Glutamatergic neuron (in vitro differentiated cells): Measurements from ENCODE around the gene VPS13A. TPM values are rescaled to one million over a fixed set of nuclear protein-coding genes. Genes with fewer than 3 reads are reported as not detected.
A peak's percentile ranks its signal among the peaks of the same experiment; 100 is the strongest.

Source experiments
- DNase-seq: peaks from one replicate; pipeline ENCODE4 v3.0.0; 2022
- H3K27ac Mint-ChIP-seq: one replicate; pipeline ENCODE4 v1.8.0; 2020; ENCODE audit warnings: mild to moderate bottlenecking, mixed read lengths, inconsistent platforms; ENCODE audit not compliant: unreplicated experiment
- H3K27me3 Mint-ChIP-seq: one replicate; pipeline ENCODE4 v1.8.0; 2020; ENCODE audit warnings: mild to moderate bottlenecking, moderate library complexity, mixed read lengths, inconsistent platforms; ENCODE audit not compliant: unreplicated experiment
- H3K36me3 Mint-ChIP-seq: one replicate; pipeline ENCODE4 v1.8.0; 2020; ENCODE audit warnings: mild to moderate bottlenecking, mixed read lengths, inconsistent platforms; ENCODE audit not compliant: unreplicated experiment
- H3K4me1 Mint-ChIP-seq: one replicate; pipeline ENCODE4 v1.8.0; 2020; ENCODE audit warnings: mild to moderate bottlenecking, low read depth, mixed read lengths, inconsistent platforms; ENCODE audit not compliant: unreplicated experiment
- H3K4me3 Mint-ChIP-seq: one replicate; pipeline ENCODE4 v1.8.0; 2020; ENCODE audit warnings: mild to moderate bottlenecking, mixed read lengths, inconsistent platforms; ENCODE audit not compliant: unreplicated experiment
- H3K9me3 Mint-ChIP-seq: one replicate; pipeline ENCODE4 v1.8.0; 2020; ENCODE audit warnings: mild to moderate bottlenecking, moderate library complexity, mixed read lengths, inconsistent platforms; ENCODE audit not compliant: unreplicated experiment
- total RNA-seq: library from RNA; stranded (reverse); fragmentation: NEBNext Ultra II Directional; extraction: Animal tissue kit (Norgen Biotek cat#: 25700); gene quantifications from one replicate; pipeline ENCODE4 v1.2.1, GENCODE V29; 2021; ENCODE audit not compliant: unreplicated experiment
- TF ChIP-seq, protein P1 (sequence below): fragments of 200-600 bp; sonication (generic); IDR thresholded peaks from one replicate; pipeline ENCODE4 v1.5.0; 2021; ENCODE audit not compliant: partially characterized antibody, unreplicated experiment

VPS13A gene
- total RNA-seq, 1 donor from 2014 or later, result 43.2 TPM

DNA sequence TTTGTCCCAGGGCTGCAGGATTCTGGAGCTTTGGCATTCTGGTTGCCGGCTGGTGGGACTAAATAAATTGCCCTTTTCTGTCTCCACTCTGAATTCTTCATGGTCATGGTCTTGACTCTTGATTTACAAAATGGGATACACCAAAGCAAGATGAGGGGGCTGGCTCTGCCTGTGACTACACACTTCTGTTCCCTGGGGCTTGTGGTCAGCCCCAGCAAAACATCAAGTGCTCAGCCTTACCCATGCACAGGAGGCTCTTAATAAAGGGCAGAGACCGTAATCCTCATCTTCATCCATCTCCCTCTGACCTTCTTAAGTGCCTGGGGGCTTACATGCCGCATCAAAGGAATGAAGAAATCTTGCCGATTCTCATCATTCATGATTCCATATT, 272.7 kb downstream of the VPS13A start:
- TF ChIP-seq, protein P1, sequence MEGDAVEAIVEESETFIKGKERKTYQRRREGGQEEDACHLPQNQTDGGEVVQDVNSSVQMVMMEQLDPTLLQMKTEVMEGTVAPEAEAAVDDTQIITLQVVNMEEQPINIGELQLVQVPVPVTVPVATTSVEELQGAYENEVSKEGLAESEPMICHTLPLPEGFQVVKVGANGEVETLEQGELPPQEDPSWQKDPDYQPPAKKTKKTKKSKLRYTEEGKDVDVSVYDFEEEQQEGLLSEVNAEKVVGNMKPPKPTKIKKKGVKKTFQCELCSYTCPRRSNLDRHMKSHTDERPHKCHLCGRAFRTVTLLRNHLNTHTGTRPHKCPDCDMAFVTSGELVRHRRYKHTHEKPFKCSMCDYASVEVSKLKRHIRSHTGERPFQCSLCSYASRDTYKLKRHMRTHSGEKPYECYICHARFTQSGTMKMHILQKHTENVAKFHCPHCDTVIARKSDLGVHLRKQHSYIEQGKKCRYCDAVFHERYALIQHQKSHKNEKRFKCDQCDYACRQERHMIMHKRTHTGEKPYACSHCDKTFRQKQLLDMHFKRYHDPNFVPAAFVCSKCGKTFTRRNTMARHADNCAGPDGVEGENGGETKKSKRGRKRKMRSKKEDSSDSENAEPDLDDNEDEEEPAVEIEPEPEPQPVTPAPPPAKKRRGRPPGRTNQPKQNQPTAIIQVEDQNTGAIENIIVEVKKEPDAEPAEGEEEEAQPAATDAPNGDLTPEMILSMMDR, result no peak
- DNase-seq, result no peak
- Mint-ChIP-seq H3K27ac (no peak overlapping the region), H3K9me3 (no peaks in the 10 kb centered on the region), H3K4me1 (no peaks in the 10 kb centered on the region), H3K36me3 (peaks cover 18% of the 10 kb centered on the region), H3K4me3 (no peak overlapping the region), H3K27me3 (peaks cover 3% of the 10 kb centered on the region)

DNA sequence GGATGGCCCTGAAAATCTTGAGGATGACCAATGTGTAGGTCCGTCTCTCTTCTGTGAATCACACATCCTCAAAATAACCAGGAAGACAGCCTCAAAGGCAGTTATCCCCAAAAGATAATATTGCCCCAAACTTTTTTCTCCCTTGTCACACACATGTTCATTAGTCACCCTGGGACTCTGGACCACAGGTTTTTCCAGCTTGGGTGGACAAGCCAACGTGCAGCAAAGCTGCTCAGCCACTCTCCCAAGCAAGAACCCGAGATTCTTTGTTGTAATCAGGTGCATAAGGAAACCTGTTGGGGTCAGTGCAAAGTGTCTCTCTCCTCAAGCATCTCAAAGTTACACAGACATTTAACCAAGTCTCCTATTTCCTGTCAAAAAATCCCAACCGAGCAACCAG, 274.2 kb downstream of the VPS13A start:
- no peak for DNase-seq
- Mint-ChIP-seq H3K36me3 (peaks cover 18% of the 10 kb centered on the region), H3K4me1 (peaks cover 2% of the 10 kb centered on the region), H3K27ac (no peak overlapping the region), H3K4me3 (no peak overlapping the region), H3K27me3 (peaks cover 3% of the 10 kb centered on the region), H3K9me3 (no peaks in the 10 kb centered on the region)
- TF ChIP-seq, protein P1, result no peak

DNA sequence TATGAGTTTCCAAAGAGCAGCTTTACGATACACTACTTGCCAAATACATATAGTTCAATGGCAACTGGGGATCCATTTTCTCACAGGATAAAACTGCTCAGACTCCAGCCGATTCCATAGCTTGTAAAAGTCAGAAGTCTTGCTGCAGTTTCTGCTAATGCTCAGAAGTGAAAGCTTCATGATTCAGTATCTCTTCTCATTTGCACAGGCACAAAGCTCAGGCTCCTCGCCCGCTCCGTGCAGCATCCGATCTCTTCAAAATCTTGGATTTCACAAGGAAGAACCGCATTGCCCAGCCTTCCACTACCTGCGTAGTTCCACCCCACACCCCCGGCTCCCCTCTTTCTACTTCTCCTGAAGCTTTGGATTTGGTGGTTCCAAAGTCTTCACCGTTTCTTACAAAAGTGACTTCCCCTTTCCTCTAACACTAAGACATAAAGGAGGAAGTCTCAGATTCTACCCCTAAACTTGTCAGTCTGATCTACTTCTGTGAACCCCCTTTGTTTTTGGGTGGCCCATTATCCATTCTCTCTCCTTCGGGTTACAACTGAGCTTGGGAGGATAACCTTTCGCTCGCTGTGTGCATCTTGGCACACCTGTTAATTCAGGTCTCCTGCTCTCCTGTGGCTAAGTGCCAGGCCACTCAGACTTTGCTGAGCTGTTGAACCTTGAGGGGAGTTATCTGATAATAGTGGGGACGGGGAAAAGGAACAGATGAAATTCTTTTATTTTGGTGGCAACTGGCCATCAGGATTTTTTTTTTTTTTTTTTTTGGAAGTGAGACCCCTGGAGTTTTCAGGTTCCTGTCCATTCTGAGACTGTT, 276.7 kb downstream of the VPS13A start:
- Mint-ChIP-seq H3K4me1 (peaks cover 10% of the 10 kb centered on the region), H3K27ac (no peak overlapping the region), H3K4me3 (no peak overlapping the region), H3K27me3 (no peaks in the 10 kb centered on the region), H3K9me3 (no peaks in the 10 kb centered on the region), H3K36me3 (peaks cover 8% of the 10 kb centered on the region)
- no peak for DNase-seq
- TF ChIP-seq, protein P1, result no peak

DNA sequence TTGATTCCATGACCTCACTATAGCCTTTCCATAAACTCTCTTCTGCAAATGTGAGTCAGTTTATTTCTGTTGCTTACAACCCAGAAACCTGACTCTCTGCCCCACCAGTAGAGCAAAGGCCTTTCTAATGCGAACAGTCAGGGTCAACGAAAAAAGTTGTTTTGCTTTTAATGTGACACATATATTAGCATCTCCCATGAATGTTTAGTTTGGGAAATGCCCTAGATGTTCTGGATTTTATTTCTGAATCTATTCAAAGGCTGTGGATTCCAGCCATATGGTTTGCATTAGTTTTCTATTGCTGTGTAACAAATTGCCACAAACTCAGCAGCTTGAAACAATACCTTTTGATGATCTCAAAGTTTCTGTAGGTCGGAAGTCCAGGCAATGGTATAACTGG, 277.3 kb downstream of the VPS13A start:
- TF ChIP-seq, protein P1, result no peak
- DNase-seq, result no peak
- Mint-ChIP-seq H3K4me1 (peaks cover 10% of the 10 kb centered on the region), H3K27ac (no peak overlapping the region), H3K27me3 (no peaks in the 10 kb centered on the region), H3K36me3 (peaks cover 8% of the 10 kb centered on the region), H3K4me3 (no peak overlapping the region), H3K9me3 (no peaks in the 10 kb centered on the region)

DNA sequence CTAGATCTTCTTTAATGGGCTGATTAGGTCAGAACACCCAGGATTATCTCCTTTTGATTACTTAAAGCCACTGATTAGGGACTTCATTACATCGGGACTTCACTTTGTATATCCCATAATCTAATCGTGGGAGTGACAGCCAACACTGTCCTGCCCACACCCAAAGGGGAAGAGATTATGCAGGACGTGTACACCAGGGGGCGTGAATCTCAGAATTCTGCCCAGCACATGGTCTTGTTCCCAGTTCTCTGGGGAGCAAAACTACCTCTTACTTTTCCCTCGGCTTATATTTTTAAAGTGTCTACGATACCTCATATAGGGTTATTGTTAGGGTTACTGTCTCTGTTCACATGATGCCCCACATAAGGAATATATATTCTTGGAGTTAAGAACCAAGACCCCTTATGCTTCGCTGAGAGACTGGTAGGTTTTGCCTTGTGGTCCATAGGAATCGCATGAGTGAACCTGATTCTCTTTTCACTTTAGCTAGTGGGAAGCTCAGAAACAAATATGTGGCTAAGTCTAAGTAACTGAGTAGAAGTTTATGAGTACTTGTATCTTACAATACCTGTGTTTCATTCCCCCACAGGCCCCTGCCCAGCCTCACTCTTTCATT, 278.1 kb downstream of the VPS13A start:
- no peak overlapping the region for H3K27ac Mint-ChIP-seq
- no peak for DNase-seq
- H3K9me3 Mint-ChIP-seq, result no peaks in the 10 kb centered on the region
- no peak overlapping the region for H3K4me3 Mint-ChIP-seq
- H3K36me3 Mint-ChIP-seq, result peaks cover 5% of the 10 kb centered on the region
- peaks cover 12% of the 10 kb centered on the region for H3K4me1 Mint-ChIP-seq
- TF ChIP-seq, protein P1, result peak; percentile 19
- no peaks in the 10 kb centered on the region for H3K27me3 Mint-ChIP-seq
